ENCODE results near the gene OR6S1. TPM values are rescaled to one million over a fixed set of nuclear protein-coding genes. Genes with fewer than 3 reads are reported as not detected.

OR6S1 gene, protein sequence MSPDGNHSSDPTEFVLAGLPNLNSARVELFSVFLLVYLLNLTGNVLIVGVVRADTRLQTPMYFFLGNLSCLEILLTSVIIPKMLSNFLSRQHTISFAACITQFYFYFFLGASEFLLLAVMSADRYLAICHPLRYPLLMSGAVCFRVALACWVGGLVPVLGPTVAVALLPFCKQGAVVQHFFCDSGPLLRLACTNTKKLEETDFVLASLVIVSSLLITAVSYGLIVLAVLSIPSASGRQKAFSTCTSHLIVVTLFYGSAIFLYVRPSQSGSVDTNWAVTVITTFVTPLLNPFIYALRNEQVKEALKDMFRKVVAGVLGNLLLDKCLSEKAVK
- total RNA-seq (2013; cell fraction: nucleolus; rRNA removed), result 12.5 and 19.1 TPM in 2 replicates
- 0.62 and 0.76 TPM in 2 replicates for total RNA-seq (2014; rRNA removed)
- total RNA-seq (2014; rRNA removed; fragmentation: Illumina TruSeq; extraction: Trizol), result 0.64 and 0.67 TPM in 2 replicates
- 0.51 and 0.66 TPM in 2 replicates for total RNA-seq (2021)
- polyA plus RNA-seq (2011; ENCODE audit: low read depth), result 0.66 TPM
- polyA plus RNA-seq (2011; rRNA removed), result 0.09 and 0.24 TPM in 2 replicates
- 0.12 and 0.24 TPM in 2 replicates for polyA plus RNA-seq (2011; cell fraction: cytosol; rRNA removed)
- 0.70 and 1.1 TPM in 2 replicates for polyA plus RNA-seq (2011; cell fraction: nucleus; rRNA removed)
- polyA plus RNA-seq (2012), result 0.16 and 0.27 TPM in 2 replicates
- 0.22 TPM in 1 of 2 replicates, not detected in the other for polyA plus RNA-seq (2014; fragmentation: Illumina TruSeq; extraction: Trizol)
- polyA plus RNA-seq (2014; fragmentation: Nextera tagmentation; extraction: Ambion mirVana), result not detected
- polyA plus RNA-seq (2014; rRNA removed), result 0.35 and 0.42 TPM in 2 replicates
- not detected for polyA plus RNA-seq (2016; fragmentation: Nextera tagmentation; extraction: Ambion mirVana)
- 0.80 TPM in 1 of 2 replicates, not detected in the other for polyA minus RNA-seq (2011; rRNA and poly(A)+ RNA removed)
- polyA minus RNA-seq (2011; cell fraction: cytosol; rRNA and poly(A)+ RNA removed), result not detected in 2 replicates
- polyA minus RNA-seq (2011; cell fraction: nucleus; rRNA and poly(A)+ RNA removed), result 0.48 and 0.86 TPM in 2 replicates
- Bru-seq, nascent RNA, result percentile 61 among the genes with signal in this experiment
- percentile 60 among the genes with signal in this experiment for BruChase-seq, experiment 1, labeled RNA remaining after a 6-hour chase
- BruChase-seq, experiment 2, labeled RNA remaining after a 2-hour chase, result percentile 65 among the genes with signal in this experiment
- long read RNA-seq, experiment 1, result 0 reads
- long read RNA-seq, experiment 2, result 0 reads

DNA sequence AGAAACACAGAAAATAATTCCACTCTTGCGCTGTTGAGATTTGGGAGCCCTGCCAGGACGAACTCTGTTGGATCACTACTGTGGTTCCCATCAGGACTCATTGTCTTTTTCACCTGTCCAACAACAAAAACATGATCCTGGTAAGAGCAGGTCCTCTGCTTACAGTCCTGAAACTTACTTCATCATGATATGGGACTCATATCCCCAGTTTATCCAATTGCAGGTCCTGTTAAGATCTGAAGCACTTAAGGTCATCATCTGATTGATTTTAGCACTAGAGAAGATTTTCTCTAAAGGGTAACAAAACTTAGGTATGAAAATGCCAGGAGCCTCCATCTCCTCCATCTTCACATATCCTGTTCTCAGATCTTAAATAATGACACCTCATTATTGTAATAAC lies at the start of gene OR6S1:
OR6S1 (minus strand) TSS at position 101 of the 400 bp plus-strand sequence; CDS start at position 101, 0 bp downstream.
- CTCF ChIA-PET, result no interaction called here
- DNase-seq (ENCODE audit: low read depth, low spot score) (no peak), ATAC-seq (no peak), FAIRE-seq (no peak)
- WGBS (ENCODE audit: insufficient coverage, insufficient replicate concordance, low lambda C conversion rate, missing lambda C conversion rate), result 50% methylated on average over 2 of the region's 2 CpGs
- Histone ChIP-seq H3K9me3 (replicated peaks; ENCODE audit: control insufficient read depth, insufficient read depth, low read length) (no peaks in the 10 kb centered on the region; the same call in 2 of the 3 replicates), H3K36me3 (ENCODE audit: control insufficient read depth in 2 of 2, insufficient read depth in 2 of 2, low read length in 1 of 2) (no peaks in the 10 kb centered on the region), H3K9ac (ENCODE audit: control insufficient read depth, insufficient read depth, low read length) (no peak within 1 kb of the TSS), H2AFZ (ENCODE audit: control insufficient read depth, low read depth, low read length) (no peak within 1 kb of the TSS), H3K27me3 (replicated peaks in 1 of 2; ENCODE audit: control insufficient read depth in 2 of 2, insufficient read depth in 2 of 2, low read length in 1 of 2) (no peaks in the 10 kb centered on the region; a peak in 1 of 4 replicates), H3K4me3 (no peak within 1 kb of the TSS), H3K4me2 (ENCODE audit: control insufficient read depth, insufficient read depth) (no peak within 1 kb of the TSS), H3K79me2 (ENCODE audit: control insufficient read depth, insufficient read depth, low read length) (no peaks in the 10 kb centered on the region), H3K4me1 (ENCODE audit: control insufficient read depth, insufficient read depth, low read length) (no peaks in the 10 kb centered on the region), H3K27ac (ENCODE audit: control insufficient read depth, insufficient read depth) (no peak within 1 kb of the TSS), H4K20me1 (ENCODE audit: control insufficient read depth, insufficient read depth) (no peaks in the 10 kb centered on the region)
- SMC1A ChIA-PET (ENCODE audit: uncharacterized antibody, unreplicated experiment), result no interaction called here
- RAD21 ChIA-PET (ENCODE audit: unreplicated experiment), result no interaction called here
- intact Hi-C loops (cut with micrococcal nuclease; ENCODE audit: unreplicated experiment), result no loop called here
- in situ Hi-C loops (cut with MboI), result no loop called here
- no TSS peak for BruUV-seq (replicated peaks)
- POLR2A ChIA-PET, result no interaction called here
- no peak for TF ChIP-seq MYC (IDR thresholded peaks at IDR 0.05; ENCODE audit: insufficient read depth, insufficient read length, insufficient replicate concordance, low read length, severe bottlenecking)
- TF ChIP-seq, protein P1, sequence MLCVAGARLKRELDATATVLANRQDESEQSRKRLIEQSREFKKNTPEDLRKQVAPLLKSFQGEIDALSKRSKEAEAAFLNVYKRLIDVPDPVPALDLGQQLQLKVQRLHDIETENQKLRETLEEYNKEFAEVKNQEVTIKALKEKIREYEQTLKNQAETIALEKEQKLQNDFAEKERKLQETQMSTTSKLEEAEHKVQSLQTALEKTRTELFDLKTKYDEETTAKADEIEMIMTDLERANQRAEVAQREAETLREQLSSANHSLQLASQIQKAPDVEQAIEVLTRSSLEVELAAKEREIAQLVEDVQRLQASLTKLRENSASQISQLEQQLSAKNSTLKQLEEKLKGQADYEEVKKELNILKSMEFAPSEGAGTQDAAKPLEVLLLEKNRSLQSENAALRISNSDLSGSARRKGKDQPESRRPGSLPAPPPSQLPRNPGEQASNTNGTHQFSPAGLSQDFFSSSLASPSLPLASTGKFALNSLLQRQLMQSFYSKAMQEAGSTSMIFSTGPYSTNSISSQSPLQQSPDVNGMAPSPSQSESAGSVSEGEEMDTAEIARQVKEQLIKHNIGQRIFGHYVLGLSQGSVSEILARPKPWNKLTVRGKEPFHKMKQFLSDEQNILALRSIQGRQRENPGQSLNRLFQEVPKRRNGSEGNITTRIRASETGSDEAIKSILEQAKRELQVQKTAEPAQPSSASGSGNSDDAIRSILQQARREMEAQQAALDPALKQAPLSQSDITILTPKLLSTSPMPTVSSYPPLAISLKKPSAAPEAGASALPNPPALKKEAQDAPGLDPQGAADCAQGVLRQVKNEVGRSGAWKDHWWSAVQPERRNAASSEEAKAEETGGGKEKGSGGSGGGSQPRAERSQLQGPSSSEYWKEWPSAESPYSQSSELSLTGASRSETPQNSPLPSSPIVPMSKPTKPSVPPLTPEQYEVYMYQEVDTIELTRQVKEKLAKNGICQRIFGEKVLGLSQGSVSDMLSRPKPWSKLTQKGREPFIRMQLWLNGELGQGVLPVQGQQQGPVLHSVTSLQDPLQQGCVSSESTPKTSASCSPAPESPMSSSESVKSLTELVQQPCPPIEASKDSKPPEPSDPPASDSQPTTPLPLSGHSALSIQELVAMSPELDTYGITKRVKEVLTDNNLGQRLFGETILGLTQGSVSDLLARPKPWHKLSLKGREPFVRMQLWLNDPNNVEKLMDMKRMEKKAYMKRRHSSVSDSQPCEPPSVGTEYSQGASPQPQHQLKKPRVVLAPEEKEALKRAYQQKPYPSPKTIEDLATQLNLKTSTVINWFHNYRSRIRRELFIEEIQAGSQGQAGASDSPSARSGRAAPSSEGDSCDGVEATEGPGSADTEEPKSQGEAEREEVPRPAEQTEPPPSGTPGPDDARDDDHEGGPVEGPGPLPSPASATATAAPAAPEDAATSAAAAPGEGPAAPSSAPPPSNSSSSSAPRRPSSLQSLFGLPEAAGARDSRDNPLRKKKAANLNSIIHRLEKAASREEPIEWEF (IDR thresholded peaks at IDR 0.05; ENCODE audit: insufficient replicate concordance, low read depth, low read length), result no peak
- no peak for TF ChIP-seq YBX1 (IDR thresholded peaks at IDR 0.05)
- TF ChIP-seq, protein P2, sequence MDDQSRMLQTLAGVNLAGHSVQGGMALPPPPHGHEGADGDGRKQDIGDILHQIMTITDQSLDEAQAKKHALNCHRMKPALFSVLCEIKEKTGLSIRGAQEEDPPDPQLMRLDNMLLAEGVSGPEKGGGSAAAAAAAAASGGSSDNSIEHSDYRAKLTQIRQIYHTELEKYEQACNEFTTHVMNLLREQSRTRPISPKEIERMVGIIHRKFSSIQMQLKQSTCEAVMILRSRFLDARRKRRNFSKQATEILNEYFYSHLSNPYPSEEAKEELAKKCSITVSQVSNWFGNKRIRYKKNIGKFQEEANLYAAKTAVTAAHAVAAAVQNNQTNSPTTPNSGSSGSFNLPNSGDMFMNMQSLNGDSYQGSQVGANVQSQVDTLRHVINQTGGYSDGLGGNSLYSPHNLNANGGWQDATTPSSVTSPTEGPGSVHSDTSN (IDR thresholded peaks at IDR 0.05; ENCODE audit: insufficient replicate concordance, low read depth, low read length), result no peak
- no peak for TF ChIP-seq RAD21 (IDR thresholded peaks at IDR 0.05; ENCODE audit: insufficient read depth, low read depth, low read length)
- TF ChIP-seq, protein P3, sequence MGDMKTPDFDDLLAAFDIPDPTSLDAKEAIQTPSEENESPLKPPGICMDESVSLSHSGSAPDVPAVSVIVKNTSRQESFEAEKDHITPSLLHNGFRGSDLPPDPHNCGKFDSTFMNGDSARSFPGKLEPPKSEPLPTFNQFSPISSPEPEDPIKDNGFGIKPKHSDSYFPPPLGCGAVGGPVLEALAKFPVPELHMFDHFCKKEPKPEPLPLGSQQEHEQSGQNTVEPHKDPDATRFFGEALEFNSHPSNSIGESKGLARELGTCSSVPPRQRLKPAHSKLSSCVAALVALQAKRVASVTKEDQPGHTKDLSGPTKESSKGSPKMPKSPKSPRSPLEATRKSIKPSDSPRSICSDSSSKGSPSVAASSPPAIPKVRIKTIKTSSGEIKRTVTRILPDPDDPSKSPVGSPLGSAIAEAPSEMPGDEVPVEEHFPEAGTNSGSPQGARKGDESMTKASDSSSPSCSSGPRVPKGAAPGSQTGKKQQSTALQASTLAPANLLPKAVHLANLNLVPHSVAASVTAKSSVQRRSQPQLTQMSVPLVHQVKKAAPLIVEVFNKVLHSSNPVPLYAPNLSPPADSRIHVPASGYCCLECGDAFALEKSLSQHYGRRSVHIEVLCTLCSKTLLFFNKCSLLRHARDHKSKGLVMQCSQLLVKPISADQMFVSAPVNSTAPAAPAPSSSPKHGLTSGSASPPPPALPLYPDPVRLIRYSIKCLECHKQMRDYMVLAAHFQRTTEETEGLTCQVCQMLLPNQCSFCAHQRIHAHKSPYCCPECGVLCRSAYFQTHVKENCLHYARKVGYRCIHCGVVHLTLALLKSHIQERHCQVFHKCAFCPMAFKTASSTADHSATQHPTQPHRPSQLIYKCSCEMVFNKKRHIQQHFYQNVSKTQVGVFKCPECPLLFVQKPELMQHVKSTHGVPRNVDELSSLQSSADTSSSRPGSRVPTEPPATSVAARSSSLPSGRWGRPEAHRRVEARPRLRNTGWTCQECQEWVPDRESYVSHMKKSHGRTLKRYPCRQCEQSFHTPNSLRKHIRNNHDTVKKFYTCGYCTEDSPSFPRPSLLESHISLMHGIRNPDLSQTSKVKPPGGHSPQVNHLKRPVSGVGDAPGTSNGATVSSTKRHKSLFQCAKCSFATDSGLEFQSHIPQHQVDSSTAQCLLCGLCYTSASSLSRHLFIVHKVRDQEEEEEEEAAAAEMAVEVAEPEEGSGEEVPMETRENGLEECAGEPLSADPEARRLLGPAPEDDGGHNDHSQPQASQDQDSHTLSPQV (IDR thresholded peaks at IDR 0.05), result no peak
- no peak for TF ChIP-seq MEF2B (IDR thresholded peaks at IDR 0.05; ENCODE audit: partially characterized antibody, poor library complexity, severe bottlenecking)

Data from GM12878 (cell line).